Measurements from ENCODE around the gene MVP.

- TF ChIP-seq EZH2 (IDR thresholded peaks at IDR 0.05) (no peak), POLR2AphosphoS5 (IDR thresholded peaks at IDR 0.05; ENCODE audit: borderline replicate concordance, low read depth, low read length) (no peak), FOXP2 (optimal IDR thresholded peaks at IDR 0.05; ENCODE audit: control extremely low read depth, extremely low read length, insufficient read depth) (no peak)
Measured at GRCh38 chr16:29858149-29858849, 38.0 kb downstream of the MVP start.

Measured in SK-N-MC (cell line).